MCF 10A (cell line): ENCODE data around the gene PDCD1LG2. TPM values are rescaled to one million over a fixed set of nuclear protein-coding genes. Genes with fewer than 3 reads are reported as not detected.

Experiments
- BruUV-seq: library from RNA; stranded (reverse); fragments of 400-500 nt; replicated peaks from 2 replicates; lab custom pipeline; 2021; lab: Mats Ljungman, UMichigan
- CTCF ChIA-PET: fragments of 300-600 bp; sonication (Branson Sonifier 250); formaldehyde crosslinking; extraction: SDS; loops from one replicate; lab custom pipeline; 2021; ENCODE audit warnings: antibody characterized with exemption, inconsistent platforms; lab: Yijun Ruan, JAX
- POLR2A ChIA-PET: fragments of 300-600, 350-650 bp; sonication (Branson Sonifier 250); formaldehyde crosslinking; extraction: SDS; loops from one replicate; lab custom pipeline; 2020; ENCODE audit warnings: antibody characterized with exemption, inconsistent platforms; lab: Yijun Ruan, JAX
- DNase-seq: peaks from one replicate; pipeline ENCODE4 v3.0.0-alpha.2; 2018; ENCODE audit not compliant: unreplicated experiment
- H3K27ac Mint-ChIP-seq: one replicate; pipeline ENCODE4 v1.8.0; 2022; ENCODE audit warnings: mild to moderate bottlenecking, low read depth, mixed read lengths; ENCODE audit not compliant: unreplicated experiment
- H3K27me3 Mint-ChIP-seq: one replicate; pipeline ENCODE4 v1.8.0; 2022; ENCODE audit warnings: mixed read lengths; ENCODE audit not compliant: insufficient read depth, unreplicated experiment
- H3K36me3 Mint-ChIP-seq: one replicate; pipeline ENCODE4 v1.8.0; 2022; ENCODE audit warnings: mild to moderate bottlenecking, moderate library complexity, mixed read lengths; ENCODE audit not compliant: insufficient read depth, unreplicated experiment
- H3K4me1 Mint-ChIP-seq: one replicate; pipeline ENCODE4 v1.8.0; 2022; ENCODE audit warnings: mixed read lengths; ENCODE audit not compliant: insufficient read depth, unreplicated experiment
- H3K4me3 Mint-ChIP-seq: one replicate; pipeline ENCODE4 v1.8.0; 2022; ENCODE audit warnings: mild to moderate bottlenecking, moderate library complexity, mixed read lengths; ENCODE audit not compliant: unreplicated experiment
- H3K9me3 Mint-ChIP-seq: one replicate; pipeline ENCODE4 v1.8.0; 2022; ENCODE audit warnings: mixed read lengths; ENCODE audit not compliant: unreplicated experiment
- intact Hi-C: fragments of 100-400 bp; cut with micrococcal nuclease; formaldehyde crosslinking; loops from 2 replicates; pipeline ENCODE4 v1.14.1; 2022
- total RNA-seq: library from RNA; stranded (reverse); gene quantifications from 2 replicates; pipeline ENCODE4 v1.2.3, GENCODE V29; 2022
- TF ChIP-seq, protein P1 (sequence below): fragments of 200-600 bp; IDR thresholded peaks from one replicate; pipeline ENCODE4 v1.8.0; 2022; ENCODE audit warnings: antibody characterized with exemption, mild to moderate bottlenecking; ENCODE audit not compliant: unreplicated experiment

Gene PDCD1LG2
- total RNA-seq, 1 experiment from 2014 or later = 1.8 TPM

DNA sequence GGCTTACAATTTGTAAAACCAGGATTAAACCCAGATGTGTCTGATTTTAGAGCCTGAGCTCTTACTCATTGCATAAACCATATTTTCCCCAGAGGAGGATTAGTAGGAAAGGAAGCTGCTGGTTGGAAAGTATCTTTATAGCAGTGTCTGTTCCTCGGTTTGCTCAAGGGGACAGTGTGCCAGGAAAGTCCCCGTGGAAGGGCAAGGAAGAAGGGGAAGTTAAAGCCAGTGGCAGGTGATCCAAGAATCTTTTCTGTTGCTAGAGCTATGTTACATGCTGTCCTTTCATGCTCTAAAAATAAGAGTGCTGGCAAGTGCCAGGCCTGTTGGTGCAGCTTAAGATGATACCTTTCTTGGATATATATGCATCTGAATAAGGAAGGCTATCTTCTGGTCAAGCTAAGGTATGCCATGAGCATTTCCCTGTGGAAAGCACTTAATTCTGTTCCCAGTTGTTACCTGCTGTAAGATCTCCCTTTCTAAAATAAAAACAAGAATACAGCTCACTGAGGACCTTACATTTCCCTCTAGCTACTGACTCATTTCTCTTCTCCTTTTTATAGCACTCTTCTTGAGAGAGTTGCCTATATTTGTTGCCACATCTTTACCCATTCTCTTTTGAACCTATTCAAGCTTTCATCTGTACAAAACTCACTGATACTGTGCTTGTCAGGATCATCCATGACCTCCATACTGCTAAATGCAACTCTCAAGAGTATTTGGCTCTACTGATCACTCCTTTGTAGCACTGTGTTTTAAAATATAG lies 8.0 kb downstream of the PDCD1LG2 start:
- Mint-ChIP-seq H3K4me3 (no peak overlapping the region), H3K36me3 (no peaks in the 10 kb centered on the region), H3K4me1 (no peaks in the 10 kb centered on the region), H3K9me3 (no peaks in the 10 kb centered on the region), H3K27me3 (no peaks in the 10 kb centered on the region), H3K27ac (no peak overlapping the region)
- ChIA-PET CTCF (no interaction called here), POLR2A (no interaction called here)
- TF ChIP-seq, protein P1, sequence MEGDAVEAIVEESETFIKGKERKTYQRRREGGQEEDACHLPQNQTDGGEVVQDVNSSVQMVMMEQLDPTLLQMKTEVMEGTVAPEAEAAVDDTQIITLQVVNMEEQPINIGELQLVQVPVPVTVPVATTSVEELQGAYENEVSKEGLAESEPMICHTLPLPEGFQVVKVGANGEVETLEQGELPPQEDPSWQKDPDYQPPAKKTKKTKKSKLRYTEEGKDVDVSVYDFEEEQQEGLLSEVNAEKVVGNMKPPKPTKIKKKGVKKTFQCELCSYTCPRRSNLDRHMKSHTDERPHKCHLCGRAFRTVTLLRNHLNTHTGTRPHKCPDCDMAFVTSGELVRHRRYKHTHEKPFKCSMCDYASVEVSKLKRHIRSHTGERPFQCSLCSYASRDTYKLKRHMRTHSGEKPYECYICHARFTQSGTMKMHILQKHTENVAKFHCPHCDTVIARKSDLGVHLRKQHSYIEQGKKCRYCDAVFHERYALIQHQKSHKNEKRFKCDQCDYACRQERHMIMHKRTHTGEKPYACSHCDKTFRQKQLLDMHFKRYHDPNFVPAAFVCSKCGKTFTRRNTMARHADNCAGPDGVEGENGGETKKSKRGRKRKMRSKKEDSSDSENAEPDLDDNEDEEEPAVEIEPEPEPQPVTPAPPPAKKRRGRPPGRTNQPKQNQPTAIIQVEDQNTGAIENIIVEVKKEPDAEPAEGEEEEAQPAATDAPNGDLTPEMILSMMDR = no peak
- no peak for DNase-seq
- intact Hi-C loops = no loop called here
- BruUV-seq = no TSS peak

DNA sequence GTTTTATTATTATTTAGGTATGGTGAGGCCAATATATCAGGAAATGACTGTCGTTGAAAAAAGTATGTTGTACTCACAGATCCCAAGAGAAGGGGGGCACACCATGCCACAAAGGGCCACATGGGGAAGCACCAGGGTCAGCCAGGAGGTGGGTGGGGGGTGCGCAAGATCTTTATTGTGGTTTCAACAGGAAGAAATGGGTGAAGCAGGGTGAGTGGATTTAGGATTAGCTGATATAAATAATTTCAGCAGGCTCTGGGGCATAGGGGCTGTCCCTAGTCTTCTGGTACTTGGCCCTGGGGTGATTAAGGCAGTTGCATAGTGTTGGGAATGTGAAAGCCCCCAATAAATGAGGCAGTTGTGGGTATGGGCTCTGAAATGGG lies 8.6 kb downstream of the PDCD1LG2 start:
- Mint-ChIP-seq H3K9me3 (no peaks in the 10 kb centered on the region), H3K27me3 (no peaks in the 10 kb centered on the region), H3K27ac (no peak overlapping the region), H3K4me1 (no peaks in the 10 kb centered on the region), H3K4me3 (no peak overlapping the region), H3K36me3 (no peaks in the 10 kb centered on the region)
- TF ChIP-seq, protein P1 = no peak
- ChIA-PET POLR2A (no interaction called here), CTCF (no interaction called here)
- intact Hi-C loops = no loop called here
- BruUV-seq = no TSS peak
- no peak for DNase-seq

DNA sequence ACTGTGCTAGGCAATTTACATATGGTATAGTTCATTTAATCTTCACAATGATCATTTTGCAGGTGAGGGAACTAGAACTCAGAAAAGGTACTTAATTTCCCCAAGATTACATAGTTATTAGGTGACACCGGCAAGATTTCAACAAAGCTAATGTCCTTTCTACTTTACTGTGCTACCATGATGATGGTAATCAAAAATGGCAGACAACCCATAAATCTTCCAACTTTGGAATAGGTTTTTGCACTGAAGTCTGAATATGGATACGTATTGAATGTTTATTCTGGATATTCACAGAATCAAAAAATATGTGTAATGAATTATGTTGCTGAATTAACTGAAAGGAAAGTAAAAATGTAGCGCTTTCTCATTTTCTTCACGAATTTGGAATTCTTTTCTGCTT lies 13.8 kb downstream of the PDCD1LG2 start:
- ChIA-PET POLR2A (no interaction called here), CTCF (no interaction called here)
- Mint-ChIP-seq H3K36me3 (no peaks in the 10 kb centered on the region), H3K27me3 (no peaks in the 10 kb centered on the region), H3K4me1 (no peaks in the 10 kb centered on the region), H3K27ac (no peak overlapping the region), H3K4me3 (no peak overlapping the region), H3K9me3 (no peaks in the 10 kb centered on the region)
- TF ChIP-seq, protein P1 = no peak
- intact Hi-C loops = no loop called here
- no peak for DNase-seq
- BruUV-seq = no TSS peak

DNA sequence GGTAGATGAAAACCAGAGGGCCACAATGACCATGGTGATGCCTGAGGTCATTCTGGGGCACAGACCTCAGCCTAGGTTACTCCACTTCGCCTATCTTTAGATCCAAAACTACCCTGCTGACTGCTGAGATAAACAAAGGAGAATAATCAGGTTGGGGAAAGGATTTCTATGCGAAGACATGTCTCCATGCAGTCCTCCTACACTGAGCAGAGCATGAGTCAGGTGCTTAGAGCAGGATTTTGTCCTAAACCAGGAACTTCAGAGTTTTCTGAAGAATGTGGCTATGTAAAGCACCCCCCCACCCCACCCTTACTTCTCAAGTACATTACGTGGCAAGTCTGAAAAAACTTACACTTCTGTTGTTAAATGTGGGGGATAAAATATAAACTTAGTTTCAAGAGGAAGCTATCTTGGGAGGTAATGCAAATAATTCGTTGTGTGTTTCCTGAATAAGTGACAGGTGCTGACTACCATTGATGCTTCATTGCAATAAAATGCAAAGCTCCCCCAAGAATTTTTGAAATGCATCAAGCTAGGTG lies 19.4 kb downstream of the PDCD1LG2 start:
- CTCF ChIA-PET = interaction anchor here (0.6 kb wide), 2 partner anchors 58 to 70 kb away, joined by 3 read pairs; no protein-coding TSS in a partner anchor
- DNase-seq = no peak
- POLR2A ChIA-PET = no interaction called here
- H3K27ac Mint-ChIP-seq = no peak overlapping the region
- no peaks in the 10 kb centered on the region for H3K9me3 Mint-ChIP-seq
- H3K4me1 Mint-ChIP-seq = no peaks in the 10 kb centered on the region
- no TSS peak for BruUV-seq
- no peak overlapping the region for H3K4me3 Mint-ChIP-seq
- no peaks in the 10 kb centered on the region for H3K27me3 Mint-ChIP-seq
- TF ChIP-seq, protein P1 = no peak
- H3K36me3 Mint-ChIP-seq = no peaks in the 10 kb centered on the region
- intact Hi-C loops = no loop called here
